ENCODE data around the gene TMEM150B. TPM values are rescaled to one million over a fixed set of nuclear protein-coding genes. Genes with fewer than 3 reads are reported as not detected.
A peak's percentile ranks its signal among the peaks of the same experiment; 100 is the strongest.

The TMEM150B gene
- total and polyA plus RNA-seq, 2 of the 13 experiments (the other 11 are each of a cell fraction or from before 2014, with no cell fraction given), result 1.3 to 1.8 TPM

DNA sequence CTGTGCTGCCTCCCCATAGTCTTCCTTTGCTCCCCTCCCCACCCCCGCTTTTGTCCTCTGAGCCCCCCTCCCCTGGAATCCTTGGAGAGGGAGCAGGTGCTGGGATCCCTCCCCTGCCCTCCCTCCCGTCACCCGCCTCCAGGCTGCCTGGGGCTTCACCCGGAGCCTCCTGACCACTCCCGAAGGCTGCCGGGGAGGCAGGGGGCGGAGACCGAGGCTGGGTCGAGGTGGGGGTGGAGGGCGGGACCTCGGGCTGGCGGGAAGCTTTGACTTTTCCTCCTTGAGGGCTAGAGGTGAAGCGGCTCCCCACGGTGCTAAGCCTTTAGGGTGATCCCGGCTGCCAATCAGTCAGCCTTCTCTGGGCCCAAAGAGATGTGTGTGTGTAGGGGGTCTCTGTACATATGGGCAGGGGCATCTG, 16.0 kb upstream of the TMEM150B start (continued):
- TF ChIP-seq, protein P1, sequence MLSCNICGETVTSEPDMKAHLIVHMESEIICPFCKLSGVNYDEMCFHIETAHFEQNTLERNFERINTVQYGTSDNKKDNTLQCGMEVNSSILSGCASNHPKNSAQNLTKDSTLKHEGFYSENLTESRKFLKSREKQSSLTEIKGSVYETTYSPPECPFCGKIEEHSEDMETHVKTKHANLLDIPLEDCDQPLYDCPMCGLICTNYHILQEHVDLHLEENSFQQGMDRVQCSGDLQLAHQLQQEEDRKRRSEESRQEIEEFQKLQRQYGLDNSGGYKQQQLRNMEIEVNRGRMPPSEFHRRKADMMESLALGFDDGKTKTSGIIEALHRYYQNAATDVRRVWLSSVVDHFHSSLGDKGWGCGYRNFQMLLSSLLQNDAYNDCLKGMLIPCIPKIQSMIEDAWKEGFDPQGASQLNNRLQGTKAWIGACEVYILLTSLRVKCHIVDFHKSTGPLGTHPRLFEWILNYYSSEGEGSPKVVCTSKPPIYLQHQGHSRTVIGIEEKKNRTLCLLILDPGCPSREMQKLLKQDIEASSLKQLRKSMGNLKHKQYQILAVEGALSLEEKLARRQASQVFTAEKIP (CRISPR knock-in tag; IDR thresholded peaks at IDR 0.05; ENCODE audit: borderline replicate concordance), result no peak
- TF ChIP-seq TP53 (CRISPR knock-in tag; conservative IDR thresholded peaks at IDR 0.05) (no peak), NFIC (IDR thresholded peaks at IDR 0.05; ENCODE audit: low read length) (no peak), HNRNPH1 (optimal IDR thresholded peaks at IDR 0.05; ENCODE audit: low read depth, low read length) (no peak), SALL1 (CRISPR knock-in tag; IDR thresholded peaks at IDR 0.05) (no peak), ZNF839 (CRISPR knock-in tag; IDR thresholded peaks at IDR 0.05; ENCODE audit: borderline replicate concordance) (no peak), CBFB (CRISPR knock-in tag; IDR thresholded peaks at IDR 0.05) (no peak), CBX5 (CRISPR knock-in tag; IDR thresholded peaks at IDR 0.05; ENCODE audit: borderline replicate concordance) (no peak), ADNP (CRISPR knock-in tag; IDR thresholded peaks at IDR 0.05) (no peak)
- TF ChIP-seq, protein P2, sequence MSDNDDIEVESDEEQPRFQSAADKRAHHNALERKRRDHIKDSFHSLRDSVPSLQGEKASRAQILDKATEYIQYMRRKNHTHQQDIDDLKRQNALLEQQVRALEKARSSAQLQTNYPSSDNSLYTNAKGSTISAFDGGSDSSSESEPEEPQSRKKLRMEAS (IDR thresholded peaks at IDR 0.05), result 0 out of 2 replicates have a peak, but pooled peaks have one; percentile 14

DNA sequence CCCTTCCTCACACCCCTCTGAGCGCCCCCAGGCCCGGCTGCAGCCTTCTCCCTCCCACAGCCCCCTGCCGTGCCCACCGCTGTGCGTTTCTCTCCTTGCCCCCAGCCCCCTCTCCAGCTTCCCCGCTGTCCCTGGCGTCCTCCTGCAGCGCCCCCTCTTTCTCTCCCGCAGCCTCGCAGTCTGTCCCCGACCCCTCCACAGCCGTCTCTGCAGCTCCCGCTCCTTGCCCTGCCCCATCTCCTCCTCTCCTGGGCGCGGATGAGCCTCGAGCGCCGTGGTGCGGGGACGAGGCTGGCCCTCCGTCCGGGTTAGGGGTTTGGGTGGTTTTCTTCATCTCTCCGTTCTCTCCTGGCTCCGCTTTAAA, 15.6 kb upstream of the TMEM150B start:
- POLR2A ChIA-PET, result interaction anchor here (0.6 to 0.7 kb wide), 3 partner anchors 67 to 200 kb away, joined by 3 read pairs; partner anchors contain the start of gene UBE2S
- Histone ChIP-seq H3K9me3 (ENCODE audit: low read length) (no peaks in the 10 kb centered on the region), H3K27me3 (ENCODE audit: control insufficient read depth in 1 of 2, insufficient read depth in 2 of 2, low read length in 2 of 2) (no peaks in the 10 kb centered on the region; a peak in 1 of 5 replicates), H3K4me2 (ENCODE audit: low read depth, low read length) (peak overlapping the region; percentile 81), H4K20me1 (ENCODE audit: insufficient read depth, low read length) (peaks cover 3% of the 10 kb centered on the region; the same call in 1 of the 2 replicates), H3K27ac (ENCODE audit: extremely low read length, insufficient read depth, low read length) (peak overlapping the region; percentile 75), H2AFZ (ENCODE audit: low read length) (no peak overlapping the region), H3K79me2 (ENCODE audit: insufficient read depth, low read length) (peaks cover 5% of the 10 kb centered on the region), H3K36me3 (replicated peaks in 1 of 2; ENCODE audit: control insufficient read depth in 1 of 2, insufficient read depth in 2 of 2, low read length in 2 of 2) (peaks cover 2 to 7% of the 10 kb centered on the region in 2 experiments; a peak in 3 of 5 replicates), H3K9ac (ENCODE audit: insufficient read depth, low read depth, low read length) (peak overlapping the region; percentile 95), H3K4me1 (ENCODE audit: insufficient read depth, low read length) (peaks cover 27% of the 10 kb centered on the region), H3K4me3 (replicated peaks in 1 of 3; ENCODE audit: insufficient read depth in 1 of 3, low read depth in 2 of 3, low read length in 3 of 3) (peak overlapping the region; percentile 82 to 99 (median 91))
- intact Hi-C loops (cut with micrococcal nuclease; ENCODE audit: unreplicated experiment), result no loop called here
- CTCF ChIA-PET (ENCODE audit: low intra/inter-chr PET ratio, low total read pairs), result no interaction called here
- no TSS peak for BruUV-seq (replicated peaks)
- FAIRE-seq (no peak), ATAC-seq (0 out of 3 replicates have a peak, but pooled peaks have one; percentile 1), DNase-seq (ENCODE audit: low spot score) (no peak)
- in situ Hi-C loops (cut with HindIII; ENCODE audit: extremely low pct_ligation_motif_present, low pct_unique_long_range_greater_than_20kb), result no loop called here
- WGBS (ENCODE audit: low lambda C conversion rate), result under 1% methylated on average over 24 of the region's 24 CpGs
- TF ChIP-seq NFE2L2 (IDR thresholded peaks at IDR 0.05; ENCODE audit: low read length), result no peak
- TF ChIP-seq, protein P3, sequence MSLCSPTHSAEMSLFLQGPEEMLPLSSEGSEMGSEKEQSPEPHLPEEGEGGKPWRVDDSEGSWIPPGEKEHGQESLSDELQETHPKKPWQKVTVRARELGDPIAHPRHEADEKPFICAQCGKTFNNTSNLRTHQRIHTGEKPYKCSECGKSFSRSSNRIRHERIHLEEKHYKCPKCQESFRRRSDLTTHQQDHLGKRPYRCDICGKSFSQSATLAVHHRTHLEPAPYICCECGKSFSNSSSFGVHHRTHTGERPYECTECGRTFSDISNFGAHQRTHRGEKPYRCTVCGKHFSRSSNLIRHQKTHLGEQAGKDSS (CRISPR knock-in tag; IDR thresholded peaks at IDR 0.05; ENCODE audit: borderline replicate concordance, low read depth), result no peak
- TF ChIP-seq HOXD1 (CRISPR knock-in tag; IDR thresholded peaks at IDR 0.05), result no peak
- TF ChIP-seq HDAC1 (CRISPR knock-in tag; IDR thresholded peaks at IDR 0.05), result 0 out of 2 replicates have a peak, but pooled peaks have one; percentile 19
- TF ChIP-seq NCOA1 (CRISPR knock-in tag; IDR thresholded peaks at IDR 0.05), result 0 out of 2 replicates have a peak, but pooled peaks have one; percentile 3
- TF ChIP-seq PRPF4 (IDR thresholded peaks at IDR 0.05; ENCODE audit: low read depth, low read length, poor library complexity, severe bottlenecking), result no peak
- TF ChIP-seq, protein P4, sequence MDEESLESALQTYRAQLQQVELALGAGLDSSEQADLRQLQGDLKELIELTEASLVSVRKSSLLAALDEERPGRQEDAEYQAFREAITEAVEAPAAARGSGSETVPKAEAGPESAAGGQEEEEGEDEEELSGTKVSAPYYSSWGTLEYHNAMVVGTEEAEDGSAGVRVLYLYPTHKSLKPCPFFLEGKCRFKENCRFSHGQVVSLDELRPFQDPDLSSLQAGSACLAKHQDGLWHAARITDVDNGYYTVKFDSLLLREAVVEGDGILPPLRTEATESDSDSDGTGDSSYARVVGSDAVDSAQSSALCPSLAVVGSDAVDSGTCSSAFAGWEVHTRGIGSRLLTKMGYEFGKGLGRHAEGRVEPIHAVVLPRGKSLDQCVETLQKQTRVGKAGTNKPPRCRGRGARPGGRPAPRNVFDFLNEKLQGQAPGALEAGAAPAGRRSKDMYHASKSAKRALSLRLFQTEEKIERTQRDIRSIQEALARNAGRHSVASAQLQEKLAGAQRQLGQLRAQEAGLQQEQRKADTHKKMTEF (CRISPR knock-in tag; IDR thresholded peaks at IDR 0.05), result no peak
- TF ChIP-seq CBFB (CRISPR knock-in tag; IDR thresholded peaks at IDR 0.05), result no peak
- 0 out of 2 replicates have a peak, but pooled peaks have one; percentile 1 for TF ChIP-seq CC2D1A (CRISPR knock-in tag; IDR thresholded peaks at IDR 0.05)
- no peak for TF ChIP-seq SRSF1 (optimal IDR thresholded peaks at IDR 0.05; ENCODE audit: low read depth, low read length)
- no peak for TF ChIP-seq IRX3 (CRISPR knock-in tag; IDR thresholded peaks at IDR 0.05; ENCODE audit: borderline replicate concordance, low read depth)
- TF ChIP-seq ZNF354B (CRISPR knock-in tag; IDR thresholded peaks at IDR 0.05), result no peak
- no peak for TF ChIP-seq ZNF841 (CRISPR knock-in tag; IDR thresholded peaks at IDR 0.05; ENCODE audit: borderline replicate concordance)

All from HepG2 (cell line).